GM10847 (cell line): ENCODE data around the gene ERC2.

Source experiments
- POLR2A ChIP-seq: IDR thresholded peaks from 2 replicates; pipeline ENCODE4 v1.6.1; 2011; ENCODE audit not compliant: insufficient read length; ENCODE audit errors: extremely low read depth

Gene ERC2

DNA sequence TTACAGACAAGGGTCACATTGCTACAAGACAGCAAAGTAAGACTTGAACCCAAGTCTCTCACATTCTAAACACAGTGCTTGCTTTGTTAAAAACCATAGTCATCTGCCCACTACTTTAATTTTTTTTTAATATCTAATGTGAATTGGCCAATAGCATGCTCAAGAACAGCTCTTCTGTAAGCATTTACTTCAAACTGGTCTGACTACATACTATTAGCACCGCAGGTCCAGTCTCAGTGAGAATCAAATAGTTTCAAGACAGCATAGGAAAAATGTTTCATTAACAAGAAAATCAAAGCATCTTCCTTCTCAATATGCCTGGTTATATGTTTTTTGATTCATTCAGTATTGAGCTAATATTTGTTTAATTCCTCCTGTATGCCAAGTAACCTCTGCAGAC is 419.9 kb downstream of the ERC2 start:
- TF ChIP-seq POLR2A = no peak

DNA sequence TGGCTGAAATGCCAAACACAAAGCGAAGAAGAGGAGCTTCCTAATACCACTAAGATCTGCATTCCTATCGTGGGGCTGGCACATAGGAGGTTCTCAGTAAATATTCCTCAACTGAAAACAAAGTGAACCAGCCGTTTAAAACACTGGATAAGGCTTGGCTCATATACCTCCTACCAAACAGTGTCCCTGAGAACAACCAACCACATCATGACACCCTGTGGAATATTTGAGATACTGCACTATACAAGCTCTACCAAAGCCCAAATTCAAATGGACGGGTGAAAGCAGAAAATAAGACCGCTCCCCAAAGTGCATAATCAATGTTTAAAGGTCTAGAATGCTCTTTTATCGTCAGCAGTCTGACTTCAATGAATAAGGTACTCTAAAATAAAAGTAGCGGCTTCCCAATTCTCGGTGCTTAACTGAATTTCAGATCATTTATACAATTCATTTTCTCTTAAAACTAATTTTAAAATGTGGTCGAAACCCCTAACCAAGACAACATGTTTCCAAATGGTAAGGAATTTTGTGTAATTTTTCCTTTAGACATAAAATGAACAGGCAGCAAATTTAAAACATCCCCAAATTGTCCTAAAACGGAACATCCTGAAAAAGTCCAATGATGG is 425.8 kb downstream of the ERC2 start:
- no peak for TF ChIP-seq POLR2A

DNA sequence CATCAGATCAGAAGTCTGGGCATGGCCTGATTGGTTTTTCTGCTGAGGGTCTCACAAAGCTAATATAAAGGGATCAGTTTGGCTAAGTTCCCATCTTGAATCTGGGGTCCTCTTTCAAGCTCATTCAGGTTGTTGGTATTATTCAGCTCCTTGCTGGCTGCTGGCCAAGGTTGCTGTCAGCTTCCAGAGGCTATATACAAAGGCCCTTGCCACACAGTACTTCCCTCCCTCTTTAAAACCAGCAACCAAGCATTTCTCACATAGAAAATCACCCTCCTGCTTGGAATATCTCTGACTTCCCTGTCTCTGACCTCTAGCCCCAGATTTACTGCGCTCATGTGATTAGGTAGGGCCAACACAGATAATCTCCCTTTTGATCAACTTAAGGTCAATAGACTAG is 442.9 kb downstream of the ERC2 start:
- no peak for TF ChIP-seq POLR2A

DNA sequence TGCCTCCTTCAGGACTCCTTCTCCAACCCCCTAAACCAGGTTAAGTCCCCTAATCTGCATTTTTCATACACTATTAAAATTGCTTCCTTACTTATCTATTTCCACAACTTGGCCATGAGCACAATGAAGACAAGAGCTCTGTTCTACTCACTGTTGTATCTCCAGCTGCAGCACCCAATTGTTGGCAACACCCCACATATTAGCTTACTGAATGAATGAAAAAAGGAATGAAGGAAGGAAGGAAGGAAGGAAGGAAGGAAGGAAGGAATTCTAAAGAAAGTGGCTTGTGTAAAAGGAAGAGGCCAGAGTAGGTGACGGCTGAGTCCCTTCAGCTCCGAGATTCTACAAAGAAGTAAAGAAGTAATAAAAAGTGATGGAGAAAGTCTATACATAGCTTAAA is 444.7 kb downstream of the ERC2 start:
- TF ChIP-seq POLR2A = no peak

DNA sequence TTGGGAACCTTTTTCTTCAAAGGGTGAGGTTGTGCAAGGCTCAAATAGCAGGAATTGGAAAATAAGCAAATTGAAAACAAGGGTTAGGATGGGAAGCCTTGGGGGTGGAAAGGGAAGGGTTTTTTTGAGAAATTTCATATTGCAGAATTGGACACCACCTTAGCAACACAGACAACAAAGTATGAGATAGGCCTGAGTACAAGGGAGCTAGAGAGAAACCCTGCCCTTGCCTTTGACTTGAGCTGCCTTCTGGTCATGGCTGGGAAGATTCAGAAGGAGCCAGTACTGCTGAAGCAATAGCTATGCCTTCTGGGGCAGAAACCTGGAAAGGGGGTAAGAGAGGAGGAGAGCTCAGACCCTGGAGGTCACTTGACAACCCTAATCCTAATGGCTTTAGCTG is 445.6 kb downstream of the ERC2 start:
- TF ChIP-seq POLR2A = no peak

DNA sequence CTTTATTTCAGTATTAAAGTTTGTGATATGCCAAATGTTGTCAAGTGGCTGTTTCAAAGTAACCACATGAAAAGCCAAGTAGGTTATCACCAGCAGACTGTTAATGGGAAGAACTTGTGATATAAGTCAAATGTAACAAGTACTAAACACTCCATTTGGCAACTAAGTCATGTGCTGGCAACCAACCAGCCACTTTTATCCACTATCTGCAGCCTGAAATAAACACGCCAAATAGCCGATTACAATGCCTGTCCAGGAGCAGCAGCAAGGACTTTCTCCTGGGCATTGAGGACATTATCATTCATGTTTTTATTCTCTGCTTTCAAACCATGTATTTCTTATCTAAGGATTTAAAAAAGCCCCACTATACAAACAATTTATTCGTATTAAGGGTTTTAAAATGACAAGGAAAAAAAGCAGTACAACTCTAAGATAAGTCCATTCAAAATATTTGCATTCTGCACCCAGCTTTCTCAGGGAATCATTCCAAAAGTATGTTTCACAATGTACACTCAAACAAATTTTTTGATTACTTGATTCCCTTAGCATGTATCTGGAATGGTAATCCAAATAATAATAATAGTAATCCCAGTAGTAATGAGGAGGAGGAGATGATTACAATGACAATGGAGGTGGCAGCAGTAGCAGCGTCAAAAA is 448.6 kb downstream of the ERC2 start:
- no peak for TF ChIP-seq POLR2A

DNA sequence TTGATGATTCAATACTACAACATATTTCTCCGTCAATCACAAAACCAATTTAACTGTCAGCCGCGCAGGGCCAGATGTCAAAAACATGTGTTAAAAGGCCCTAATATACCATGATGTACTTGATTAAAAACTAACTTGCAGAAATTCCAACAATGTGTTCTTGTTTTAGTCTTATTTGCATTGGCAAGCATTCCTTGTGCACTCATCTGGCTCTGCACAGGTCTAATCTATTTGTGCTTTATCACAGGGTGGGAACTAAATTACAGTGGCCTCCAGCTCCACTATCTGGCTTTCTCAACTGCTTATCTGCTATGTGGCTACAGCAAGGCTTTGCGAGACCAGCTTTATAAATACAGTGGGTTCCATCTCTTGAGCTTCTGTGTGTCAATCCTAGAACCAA is 455.5 kb downstream of the ERC2 start:
- TF ChIP-seq POLR2A = no peak

DNA sequence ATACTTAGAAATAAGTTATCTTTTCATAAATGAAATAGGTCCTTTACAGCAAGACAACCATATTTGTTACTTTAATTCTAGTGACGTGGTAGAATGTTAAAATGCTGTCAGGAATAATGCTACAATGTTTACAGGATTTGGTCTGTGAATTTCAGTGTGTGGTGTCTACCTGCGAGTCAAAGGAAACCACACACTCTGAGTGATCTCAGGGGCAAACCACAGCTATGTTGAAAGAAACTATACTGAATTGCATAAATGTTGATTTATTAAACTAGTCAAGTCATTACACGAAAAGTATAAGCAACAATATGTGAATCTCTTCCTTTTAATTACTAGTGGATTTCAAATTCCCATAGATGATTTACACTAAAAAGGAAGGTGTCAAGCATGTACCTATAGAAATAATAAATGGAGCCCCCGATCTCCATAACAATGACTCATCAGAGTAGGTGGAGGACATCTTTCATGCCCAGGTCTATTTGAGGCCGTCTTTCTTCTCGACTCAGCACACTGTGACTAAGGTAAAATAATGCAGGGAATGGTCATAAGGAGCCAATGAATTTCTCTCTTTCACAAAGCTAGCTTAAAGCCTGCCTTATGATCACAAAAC is 463.0 kb downstream of the ERC2 start:
- TF ChIP-seq POLR2A = no peak

DNA sequence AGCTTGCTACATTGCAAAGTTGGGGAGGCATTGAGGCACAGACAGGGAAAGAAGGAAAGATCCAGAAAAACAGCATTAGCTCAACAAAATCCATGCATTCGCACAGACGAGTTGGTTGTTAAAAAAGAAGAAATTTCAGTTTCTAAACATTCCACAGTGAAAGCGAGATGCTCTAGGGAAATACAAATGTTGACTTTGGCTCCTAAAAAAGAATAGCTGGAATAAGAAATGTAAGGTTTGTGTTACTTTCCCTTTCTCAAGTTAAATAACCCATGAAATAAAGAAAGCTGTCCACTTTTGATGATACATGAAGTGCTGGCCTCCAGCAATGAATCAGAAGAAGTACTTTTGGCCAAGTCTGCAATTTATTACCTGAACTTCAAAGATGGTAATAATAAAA is 465.1 kb downstream of the ERC2 start:
- no peak for TF ChIP-seq POLR2A

DNA sequence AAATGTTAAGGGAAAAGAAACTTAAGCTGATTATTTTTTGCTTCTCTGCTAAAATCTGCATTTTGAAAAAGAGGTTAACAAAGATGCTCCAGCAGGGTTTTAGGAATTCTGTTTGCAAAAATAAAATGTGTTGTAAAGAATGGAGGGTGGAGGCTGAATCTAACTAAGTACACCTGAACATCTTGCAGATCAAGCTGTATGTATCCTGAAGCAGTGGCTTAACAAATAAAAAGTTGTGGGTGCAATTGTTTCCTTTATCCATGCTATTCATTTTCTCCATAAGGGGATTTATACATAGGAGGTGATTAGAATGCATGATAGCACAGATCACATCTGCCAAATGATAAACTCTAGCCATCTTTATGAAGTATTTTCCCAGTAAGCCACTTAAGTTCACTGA is 466.3 kb downstream of the ERC2 start:
- TF ChIP-seq POLR2A = no peak

DNA sequence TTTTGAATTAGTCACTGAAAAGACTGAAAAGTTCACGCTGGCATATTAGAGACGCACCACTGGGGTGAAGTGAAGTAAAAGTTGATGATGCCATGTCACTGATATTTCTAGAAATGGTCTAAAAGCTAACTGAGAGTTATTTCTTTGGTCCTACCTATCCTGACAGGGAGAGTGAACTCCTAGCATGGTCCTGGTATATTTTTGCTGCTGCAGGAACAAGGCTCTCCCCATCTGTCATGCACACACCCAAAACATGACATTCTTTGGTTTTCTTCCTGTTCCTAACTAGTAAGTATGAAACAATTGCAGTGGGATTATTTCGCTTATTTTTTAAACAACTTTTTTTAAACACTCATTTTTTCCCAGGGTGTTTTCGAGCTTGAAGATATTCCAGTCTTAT is 466.7 kb downstream of the ERC2 start:
- TF ChIP-seq POLR2A = no peak

DNA sequence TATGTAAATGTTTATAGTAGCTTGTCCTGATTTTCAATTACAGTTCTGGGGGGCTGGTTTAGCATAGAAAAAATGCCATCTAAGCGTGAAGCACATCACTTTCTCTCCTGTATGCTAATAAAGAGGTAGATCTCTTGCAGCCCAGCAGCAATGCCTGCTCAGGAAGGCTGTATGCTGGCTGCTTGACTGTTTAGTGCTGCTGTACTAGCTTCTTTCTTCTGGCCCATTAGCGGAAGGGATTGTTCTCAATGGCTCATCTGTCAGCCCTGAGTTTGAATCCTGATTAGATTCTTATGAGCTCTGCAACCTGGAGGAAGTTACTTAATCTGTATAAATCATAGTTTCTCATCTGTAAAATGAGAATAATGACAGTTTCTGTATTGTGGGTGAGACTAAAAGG is 478.9 kb downstream of the ERC2 start:
- no peak for TF ChIP-seq POLR2A

DNA sequence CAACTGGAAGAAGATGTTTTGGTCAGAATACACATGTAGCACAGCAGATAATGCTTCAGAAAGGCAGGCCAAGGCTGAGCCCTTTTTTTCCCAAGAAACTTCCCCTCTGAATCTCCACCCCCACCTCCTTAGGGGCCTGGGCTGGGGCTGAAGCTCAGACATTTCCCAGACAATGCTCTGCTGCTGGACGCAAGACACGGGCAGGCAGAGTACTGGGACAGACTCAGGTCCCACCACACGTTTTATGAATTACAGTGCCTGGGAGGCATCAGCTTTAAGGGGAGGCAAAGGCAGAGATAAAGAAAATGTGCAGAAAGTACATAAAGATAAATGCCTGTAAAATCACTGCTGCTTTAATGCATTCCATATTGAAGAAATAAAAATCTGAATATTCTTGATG is 479.4 kb downstream of the ERC2 start:
- TF ChIP-seq POLR2A = no peak

DNA sequence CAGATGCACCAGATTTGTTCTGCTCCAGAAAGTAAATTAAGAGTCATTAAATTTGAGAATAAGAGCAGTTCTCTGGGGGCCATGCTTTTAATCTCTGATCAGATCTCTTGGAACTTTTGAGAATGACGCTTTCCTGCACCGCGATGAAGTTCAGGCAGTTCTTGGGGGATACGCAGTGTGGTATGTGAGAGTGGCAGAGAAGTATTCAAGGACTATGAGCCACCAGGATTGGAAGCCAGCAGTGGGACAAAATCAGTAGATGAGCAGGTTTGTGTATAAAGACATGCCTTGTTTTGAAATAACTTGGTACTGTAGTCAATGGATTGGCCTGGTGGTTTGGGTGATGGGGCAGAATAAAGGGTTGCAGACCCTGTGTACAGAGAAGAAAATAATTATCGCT is 483.6 kb downstream of the ERC2 start:
- TF ChIP-seq POLR2A = no peak

DNA sequence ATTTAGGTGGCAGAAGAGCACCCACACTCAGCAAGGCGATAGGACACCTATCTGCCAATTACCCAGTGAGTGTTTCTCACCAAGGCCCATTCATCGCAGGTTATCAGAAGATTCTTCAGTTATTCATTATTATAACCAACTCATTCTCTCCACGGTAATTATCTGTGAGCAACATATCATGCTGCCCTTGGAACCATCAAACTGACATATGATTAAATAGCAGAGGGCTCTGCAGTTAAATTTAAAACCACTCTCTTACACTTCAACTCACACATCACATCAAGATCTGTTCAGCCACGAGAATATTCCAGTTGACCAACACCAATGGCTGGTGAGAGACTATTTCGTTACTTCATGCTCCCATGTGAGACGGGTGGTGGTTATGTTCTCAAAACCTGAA is 489.3 kb downstream of the ERC2 start:
- TF ChIP-seq POLR2A = no peak

DNA sequence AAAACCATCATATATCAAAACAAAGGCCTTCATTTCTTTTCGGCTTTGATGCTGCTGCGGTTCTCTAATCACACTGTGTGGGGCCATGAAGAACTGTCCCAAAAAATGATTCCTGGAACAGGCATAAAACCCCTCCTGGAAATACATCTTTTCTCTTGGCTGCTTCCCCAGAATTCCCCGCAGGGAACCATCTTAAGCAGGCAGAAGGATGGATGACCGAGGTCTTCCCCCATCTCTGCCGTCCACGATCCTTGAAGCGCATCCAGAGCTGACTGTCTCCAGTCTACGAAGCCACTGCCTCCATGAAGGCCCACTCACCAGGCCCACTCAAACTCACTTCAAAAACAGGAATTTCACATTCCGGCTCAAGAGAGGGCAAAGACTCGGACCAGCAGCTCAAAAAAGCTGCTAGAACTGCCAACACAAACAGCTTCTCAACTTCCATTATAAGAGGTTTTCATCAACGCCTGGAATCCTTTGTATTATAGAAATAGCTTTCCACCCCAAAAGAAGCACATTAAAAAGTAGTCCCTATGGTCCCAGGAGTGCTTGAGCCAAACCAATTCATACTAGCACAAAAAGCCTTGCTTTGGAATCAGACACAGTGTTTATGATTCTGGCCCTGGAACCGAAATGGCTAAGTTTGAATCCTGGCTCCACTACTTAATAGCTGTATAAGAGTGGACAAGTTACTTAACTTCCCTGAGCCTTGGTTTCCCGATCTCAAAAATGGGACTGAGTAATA is 493.7 kb downstream of the ERC2 start:
- TF ChIP-seq POLR2A = no peak

DNA sequence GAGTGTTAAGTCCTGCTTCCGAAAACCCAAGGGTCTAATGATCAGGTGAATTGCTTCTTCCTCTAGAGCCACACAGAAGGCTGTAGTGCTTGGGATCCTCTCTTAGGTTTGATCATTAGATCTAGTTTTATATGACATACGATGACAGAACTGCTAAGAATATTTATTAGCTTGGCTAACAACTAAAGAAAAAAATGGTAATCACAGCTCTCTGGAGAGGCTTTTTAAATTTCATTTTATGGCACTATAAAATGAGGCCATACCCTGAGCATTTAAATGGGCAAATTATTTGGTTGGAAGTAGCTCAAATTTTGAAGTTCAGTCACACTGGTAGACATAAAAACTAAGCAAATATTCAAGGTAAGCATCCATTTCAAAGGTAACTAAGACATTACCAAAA is 498.6 kb downstream of the ERC2 start:
- no peak for TF ChIP-seq POLR2A

DNA sequence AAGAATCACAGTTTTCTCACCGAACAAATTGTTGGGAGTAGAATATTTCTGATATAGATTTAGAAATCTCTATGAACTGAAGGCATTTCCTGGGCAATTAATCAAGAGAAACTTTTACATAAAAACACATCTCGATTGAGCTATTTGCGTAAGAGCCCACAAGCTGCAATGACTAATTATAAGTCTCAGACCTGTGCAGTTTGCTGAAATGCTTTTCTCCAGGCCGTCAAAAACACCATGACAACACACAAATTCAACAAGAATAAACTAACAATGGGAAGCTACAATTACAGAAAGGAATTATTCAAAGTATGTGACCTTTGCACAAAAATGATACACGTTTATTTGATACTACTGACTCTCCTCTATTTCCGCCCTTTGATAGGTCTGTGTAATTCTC is 499.9 kb downstream of the ERC2 start:
- TF ChIP-seq POLR2A = no peak
